Measurements from ENCODE around the gene ANKRD13A.

DNA sequence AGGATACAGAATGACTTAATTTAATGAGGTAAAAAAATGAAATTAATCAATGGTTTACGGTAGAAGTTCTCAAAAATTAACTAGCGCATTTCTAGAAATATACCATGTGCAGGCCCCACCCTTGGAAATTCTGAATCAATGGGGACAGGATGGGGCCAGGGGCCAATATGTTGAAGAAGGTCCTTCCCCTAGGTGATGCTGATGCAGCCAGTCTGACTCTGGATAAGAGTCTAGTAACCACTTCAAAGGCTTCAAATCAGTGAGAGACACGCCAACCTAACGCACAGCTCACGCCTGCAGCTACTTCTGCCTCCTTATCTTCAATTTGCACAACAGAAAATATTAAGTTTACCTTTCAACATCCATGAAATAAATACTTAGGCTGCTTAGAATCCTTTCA lies 17.9 kb upstream of the ANKRD13A start:
- TF ChIP-seq, protein P1, sequence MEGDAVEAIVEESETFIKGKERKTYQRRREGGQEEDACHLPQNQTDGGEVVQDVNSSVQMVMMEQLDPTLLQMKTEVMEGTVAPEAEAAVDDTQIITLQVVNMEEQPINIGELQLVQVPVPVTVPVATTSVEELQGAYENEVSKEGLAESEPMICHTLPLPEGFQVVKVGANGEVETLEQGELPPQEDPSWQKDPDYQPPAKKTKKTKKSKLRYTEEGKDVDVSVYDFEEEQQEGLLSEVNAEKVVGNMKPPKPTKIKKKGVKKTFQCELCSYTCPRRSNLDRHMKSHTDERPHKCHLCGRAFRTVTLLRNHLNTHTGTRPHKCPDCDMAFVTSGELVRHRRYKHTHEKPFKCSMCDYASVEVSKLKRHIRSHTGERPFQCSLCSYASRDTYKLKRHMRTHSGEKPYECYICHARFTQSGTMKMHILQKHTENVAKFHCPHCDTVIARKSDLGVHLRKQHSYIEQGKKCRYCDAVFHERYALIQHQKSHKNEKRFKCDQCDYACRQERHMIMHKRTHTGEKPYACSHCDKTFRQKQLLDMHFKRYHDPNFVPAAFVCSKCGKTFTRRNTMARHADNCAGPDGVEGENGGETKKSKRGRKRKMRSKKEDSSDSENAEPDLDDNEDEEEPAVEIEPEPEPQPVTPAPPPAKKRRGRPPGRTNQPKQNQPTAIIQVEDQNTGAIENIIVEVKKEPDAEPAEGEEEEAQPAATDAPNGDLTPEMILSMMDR (IDR thresholded peaks at IDR 0.05; ENCODE audit: insufficient read depth, low read depth, low read length): no peak
- TF ChIP-seq EZH2 (IDR thresholded peaks at IDR 0.05; ENCODE audit: insufficient read depth, low read length): no peak

Measured in astrocyte (in vitro differentiated cells and primary cell).